ENCODE results near the gene GRK5.

Gene GRK5

DNA sequence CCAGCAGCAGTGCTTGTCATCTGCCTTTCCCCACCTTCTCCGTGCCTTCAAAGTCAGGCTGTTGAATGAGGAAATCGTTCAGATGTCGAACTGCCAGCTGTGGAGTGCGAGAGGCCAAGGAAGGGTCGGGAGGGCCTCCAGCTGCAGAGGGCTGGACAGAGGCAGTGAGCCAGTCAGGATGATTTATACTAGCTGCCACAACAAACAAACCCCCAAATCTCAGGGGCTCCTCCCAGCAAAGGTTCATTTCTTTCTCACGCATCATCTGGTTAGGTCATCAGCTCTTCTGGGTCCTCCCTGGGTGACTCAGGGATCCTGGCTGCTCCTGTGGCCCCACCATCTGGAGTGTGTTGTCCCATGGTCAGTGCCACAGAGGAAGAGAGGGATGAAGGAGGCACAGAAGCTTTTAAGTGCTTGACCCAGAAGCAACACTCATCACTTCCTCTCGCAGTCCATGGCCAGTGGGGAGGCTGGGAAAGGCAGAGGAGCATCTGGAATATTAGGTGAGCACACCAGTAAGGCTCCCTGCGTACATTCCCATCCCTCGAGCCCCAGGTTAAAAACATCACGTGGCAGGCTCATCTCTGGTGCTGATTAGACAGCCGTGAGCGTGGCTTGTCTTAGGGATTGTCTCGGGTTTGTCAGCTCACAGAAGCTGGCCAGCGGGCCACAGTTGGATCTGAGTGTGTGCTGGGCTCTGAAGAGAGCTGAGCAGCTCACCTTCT, 194.5 kb downstream of the GRK5 start:
- no peak overlapping the region for H3K4me3 ChIP-seq (ENCODE audit: low read length)
- no peaks in the 10 kb centered on the region for H3K9me3 ChIP-seq (ENCODE audit: low read length)
- H2AFZ ChIP-seq (ENCODE audit: low read depth, low read length): no peak overlapping the region
- H3K4me1 ChIP-seq (ENCODE audit: insufficient read depth, low read length): peaks cover 7% of the 10 kb centered on the region
- H3K27me3 ChIP-seq (ENCODE audit: insufficient read depth, low read length): no peaks in the 10 kb centered on the region
- no peaks in the 10 kb centered on the region for H3K36me3 ChIP-seq (ENCODE audit: insufficient read depth, low read length)

DNA sequence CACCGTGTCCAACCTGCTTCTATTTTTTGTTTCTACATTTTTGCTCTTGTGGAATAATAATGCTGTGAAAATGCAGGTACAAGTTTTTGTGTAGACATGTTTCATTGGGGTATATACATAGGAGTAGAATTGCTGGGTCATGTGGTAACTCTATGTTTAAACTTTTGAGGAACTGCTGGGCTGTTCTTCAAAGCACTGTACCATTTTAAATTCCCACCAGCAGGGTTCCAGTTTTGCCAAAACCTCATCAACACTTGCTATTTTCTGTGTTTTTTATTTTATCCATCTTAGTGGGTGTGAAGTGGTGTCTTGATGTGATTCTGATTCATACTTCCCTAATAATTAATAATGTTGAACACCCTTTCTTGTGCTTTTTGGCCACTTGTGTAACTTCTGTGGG, 196.6 kb downstream of the GRK5 start:
- H3K9me3 ChIP-seq (ENCODE audit: low read length): no peaks in the 10 kb centered on the region
- no peak overlapping the region for H3K4me3 ChIP-seq (ENCODE audit: low read length)
- H2AFZ ChIP-seq (ENCODE audit: low read depth, low read length): no peak overlapping the region
- H3K27me3 ChIP-seq (ENCODE audit: insufficient read depth, low read length): no peaks in the 10 kb centered on the region
- peaks cover 9% of the 10 kb centered on the region for H3K4me1 ChIP-seq (ENCODE audit: insufficient read depth, low read length)
- no peaks in the 10 kb centered on the region for H3K36me3 ChIP-seq (ENCODE audit: insufficient read depth, low read length)

GRCh38 chr10:119404719-119405519, 197.5 kb downstream of the GRK5 start:
- H3K4me1 ChIP-seq (ENCODE audit: insufficient read depth, low read length): peaks cover 19% of the 10 kb centered on the region
- no peak overlapping the region for H2AFZ ChIP-seq (ENCODE audit: low read depth, low read length)
- H3K36me3 ChIP-seq (ENCODE audit: insufficient read depth, low read length): no peaks in the 10 kb centered on the region
- no peak overlapping the region for H3K4me3 ChIP-seq (ENCODE audit: low read length)
- H3K27me3 ChIP-seq (ENCODE audit: insufficient read depth, low read length): no peaks in the 10 kb centered on the region
- H3K9me3 ChIP-seq (ENCODE audit: low read length): no peaks in the 10 kb centered on the region

DNA sequence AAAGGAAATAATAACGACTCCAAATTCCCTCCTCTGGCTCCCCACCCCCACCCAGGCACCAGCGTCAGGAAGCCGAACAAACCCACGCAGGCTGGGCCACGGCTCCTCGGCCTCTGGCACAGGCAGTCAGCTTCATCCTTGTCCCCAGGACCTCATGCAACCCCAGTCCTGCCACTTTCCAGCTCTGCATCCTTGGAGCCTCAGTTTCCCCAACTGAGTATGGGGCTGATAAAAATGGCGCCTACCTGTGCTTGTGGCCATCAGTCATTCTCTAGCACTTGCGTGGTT, 198.1 kb downstream of the GRK5 start:
- Histone ChIP-seq H3K36me3 (ENCODE audit: insufficient read depth, low read length) (no peaks in the 10 kb centered on the region), H2AFZ (ENCODE audit: low read depth, low read length) (no peak overlapping the region), H3K4me3 (ENCODE audit: low read length) (no peak overlapping the region), H3K9me3 (ENCODE audit: low read length) (no peaks in the 10 kb centered on the region), H3K27me3 (ENCODE audit: insufficient read depth, low read length) (no peaks in the 10 kb centered on the region), H3K4me1 (ENCODE audit: insufficient read depth, low read length) (peaks cover 24% of the 10 kb centered on the region)

DNA sequence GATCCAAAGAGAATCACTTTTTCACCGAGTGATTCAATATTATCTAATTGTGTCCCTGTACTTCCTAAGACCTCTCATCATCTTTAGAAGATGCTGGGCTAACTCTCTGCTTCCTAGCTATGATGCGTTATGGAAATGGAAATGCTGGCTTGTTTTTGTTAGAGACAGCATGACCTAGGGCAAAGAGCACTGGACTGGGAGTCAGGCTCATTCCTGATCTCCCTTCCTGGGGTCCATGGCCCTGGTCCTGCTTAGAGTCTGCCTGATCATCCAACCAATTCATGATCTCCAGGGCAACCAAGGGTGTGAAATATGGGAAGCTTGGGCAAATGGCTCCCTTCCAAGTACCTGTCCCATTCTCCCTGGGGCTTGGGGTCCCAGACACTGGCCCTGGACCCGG, 198.8 kb downstream of the GRK5 start:
- Histone ChIP-seq H3K4me3 (ENCODE audit: low read length) (no peak overlapping the region), H2AFZ (ENCODE audit: low read depth, low read length) (no peak overlapping the region), H3K4me1 (ENCODE audit: insufficient read depth, low read length) (peaks cover 29% of the 10 kb centered on the region), H3K9me3 (ENCODE audit: low read length) (no peaks in the 10 kb centered on the region), H3K27me3 (ENCODE audit: insufficient read depth, low read length) (no peaks in the 10 kb centered on the region), H3K36me3 (ENCODE audit: insufficient read depth, low read length) (no peaks in the 10 kb centered on the region)

DNA sequence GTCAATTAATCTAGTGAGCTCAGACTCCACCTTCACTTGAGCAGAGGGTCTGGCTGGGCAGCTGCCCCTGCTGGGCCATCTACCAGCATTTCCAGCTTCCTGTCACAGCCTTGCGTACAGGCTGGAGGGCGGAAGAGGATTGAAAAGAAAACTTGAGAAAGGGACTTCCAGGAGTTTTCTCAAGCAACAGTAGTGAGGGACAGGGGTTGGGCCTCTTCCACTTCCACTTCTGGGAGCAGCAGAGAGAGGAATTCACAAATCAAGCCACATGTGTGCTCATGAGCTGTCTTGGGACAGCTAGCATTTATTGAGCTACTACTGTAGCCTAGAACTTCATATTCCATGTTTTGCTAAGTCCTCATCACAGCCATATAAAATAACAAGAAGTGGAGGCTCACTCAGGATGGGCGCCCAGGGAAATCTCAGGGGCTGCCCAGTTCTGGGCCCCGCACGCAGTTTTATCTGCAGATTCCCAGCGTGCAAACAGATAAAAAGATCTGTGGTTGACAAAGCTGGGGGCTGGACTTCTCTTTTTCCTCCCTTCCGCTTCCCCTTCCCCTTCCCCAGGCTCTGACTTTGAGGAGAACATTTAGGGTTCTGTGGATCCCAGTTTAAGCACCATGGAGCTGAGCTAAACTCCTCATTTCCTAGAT, 199.4 kb downstream of the GRK5 start:
- no peak overlapping the region for H2AFZ ChIP-seq (ENCODE audit: low read depth, low read length)
- no peak overlapping the region for H3K4me3 ChIP-seq (ENCODE audit: low read length)
- H3K27me3 ChIP-seq (ENCODE audit: insufficient read depth, low read length): no peaks in the 10 kb centered on the region
- H3K4me1 ChIP-seq (ENCODE audit: insufficient read depth, low read length): peaks cover 29% of the 10 kb centered on the region
- no peaks in the 10 kb centered on the region for H3K9me3 ChIP-seq (ENCODE audit: low read length)
- H3K36me3 ChIP-seq (ENCODE audit: insufficient read depth, low read length): no peaks in the 10 kb centered on the region

- no peak overlapping the region for H2AFZ ChIP-seq (ENCODE audit: low read depth, low read length)
- no peaks in the 10 kb centered on the region for H3K27me3 ChIP-seq (ENCODE audit: insufficient read depth, low read length)
- no peak overlapping the region for H3K4me3 ChIP-seq (ENCODE audit: low read length)
- H3K36me3 ChIP-seq (ENCODE audit: insufficient read depth, low read length): no peaks in the 10 kb centered on the region
- peaks cover 29% of the 10 kb centered on the region for H3K4me1 ChIP-seq (ENCODE audit: insufficient read depth, low read length)
- H3K9me3 ChIP-seq (ENCODE audit: low read length): no peaks in the 10 kb centered on the region
Measured at GRCh38 chr10:119407254-119407777, 199.9 kb downstream of the GRK5 start.

- no peaks in the 10 kb centered on the region for H3K36me3 ChIP-seq (ENCODE audit: insufficient read depth, low read length)
- no peaks in the 10 kb centered on the region for H3K9me3 ChIP-seq (ENCODE audit: low read length)
- no peak overlapping the region for H3K4me3 ChIP-seq (ENCODE audit: low read length)
- no peaks in the 10 kb centered on the region for H3K27me3 ChIP-seq (ENCODE audit: insufficient read depth, low read length)
- no peak overlapping the region for H2AFZ ChIP-seq (ENCODE audit: low read depth, low read length)
- peaks cover 29% of the 10 kb centered on the region for H3K4me1 ChIP-seq (ENCODE audit: insufficient read depth, low read length)
Measured at GRCh38 chr10:119408072-119408471, 200.7 kb downstream of the GRK5 start.

GRCh38 chr10:119408969-119409371, 201.6 kb downstream of the GRK5 start:
- Histone ChIP-seq H3K4me3 (ENCODE audit: low read length) (no peak overlapping the region), H3K27me3 (ENCODE audit: insufficient read depth, low read length) (no peaks in the 10 kb centered on the region)

DNA sequence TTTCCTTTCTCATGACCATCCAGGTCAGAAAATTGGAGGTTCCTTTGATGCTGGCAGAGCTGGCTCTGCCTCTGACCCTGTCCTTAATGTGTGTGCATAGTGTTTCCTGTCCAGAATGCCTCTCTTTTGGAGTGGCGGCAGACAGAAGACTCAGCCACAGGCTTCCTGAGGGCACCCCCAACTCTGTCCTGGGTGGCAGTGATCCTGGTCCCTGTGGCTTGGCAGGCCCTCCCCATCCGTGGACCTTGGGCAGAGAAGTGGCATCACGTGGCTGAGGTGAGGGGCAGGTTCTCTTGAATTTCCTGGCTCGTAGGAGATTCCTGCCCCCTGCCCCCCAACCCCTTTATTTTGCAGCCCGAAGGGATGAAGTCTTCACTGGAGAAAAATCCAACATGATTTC, 202.0 kb downstream of the GRK5 start:
- Histone ChIP-seq H2AFZ (ENCODE audit: low read depth, low read length) (no peak overlapping the region), H3K36me3 (ENCODE audit: insufficient read depth, low read length) (no peaks in the 10 kb centered on the region), H3K9me3 (ENCODE audit: low read length) (no peaks in the 10 kb centered on the region), H3K27me3 (ENCODE audit: insufficient read depth, low read length) (no peaks in the 10 kb centered on the region), H3K4me1 (ENCODE audit: insufficient read depth, low read length) (peaks cover 29% of the 10 kb centered on the region), H3K4me3 (ENCODE audit: low read length) (no peak overlapping the region)

More at GRCh38 chr10:119408969-119409371, 201.6 kb downstream of the GRK5 start:
- H3K36me3 ChIP-seq (ENCODE audit: insufficient read depth, low read length): no peaks in the 10 kb centered on the region
- H2AFZ ChIP-seq (ENCODE audit: low read depth, low read length): no peak overlapping the region
- H3K4me1 ChIP-seq (ENCODE audit: insufficient read depth, low read length): peaks cover 29% of the 10 kb centered on the region
- no peaks in the 10 kb centered on the region for H3K9me3 ChIP-seq (ENCODE audit: low read length)

DNA sequence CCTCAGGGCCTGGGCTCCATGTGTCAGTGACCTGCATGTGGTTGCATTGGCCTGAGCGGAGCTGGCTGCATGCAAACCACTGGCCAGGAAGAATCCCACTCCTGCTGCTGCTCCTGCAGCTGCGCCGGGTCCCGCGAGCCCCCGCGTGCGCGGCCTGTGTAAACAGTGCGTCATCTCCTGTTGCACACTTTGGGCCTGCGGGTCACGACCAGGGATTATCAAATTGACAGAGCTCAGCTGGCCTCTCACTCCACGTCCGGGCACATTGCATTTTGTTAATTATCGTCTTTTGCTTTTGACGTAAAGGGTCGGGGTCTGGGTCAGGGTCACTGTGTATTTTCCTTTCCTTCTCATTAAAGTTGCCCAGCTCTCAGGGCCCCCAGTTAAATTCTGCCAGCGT, 202.5 kb downstream of the GRK5 start:
- no peaks in the 10 kb centered on the region for H3K27me3 ChIP-seq (ENCODE audit: insufficient read depth, low read length)
- H2AFZ ChIP-seq (ENCODE audit: low read depth, low read length): peak overlapping the region; percentile 17
- peaks cover 29% of the 10 kb centered on the region for H3K4me1 ChIP-seq (ENCODE audit: insufficient read depth, low read length)
- H3K9me3 ChIP-seq (ENCODE audit: low read length): no peaks in the 10 kb centered on the region
- peak overlapping the region; percentile 30 for H3K4me3 ChIP-seq (ENCODE audit: low read length)
- H3K36me3 ChIP-seq (ENCODE audit: insufficient read depth, low read length): no peaks in the 10 kb centered on the region

DNA sequence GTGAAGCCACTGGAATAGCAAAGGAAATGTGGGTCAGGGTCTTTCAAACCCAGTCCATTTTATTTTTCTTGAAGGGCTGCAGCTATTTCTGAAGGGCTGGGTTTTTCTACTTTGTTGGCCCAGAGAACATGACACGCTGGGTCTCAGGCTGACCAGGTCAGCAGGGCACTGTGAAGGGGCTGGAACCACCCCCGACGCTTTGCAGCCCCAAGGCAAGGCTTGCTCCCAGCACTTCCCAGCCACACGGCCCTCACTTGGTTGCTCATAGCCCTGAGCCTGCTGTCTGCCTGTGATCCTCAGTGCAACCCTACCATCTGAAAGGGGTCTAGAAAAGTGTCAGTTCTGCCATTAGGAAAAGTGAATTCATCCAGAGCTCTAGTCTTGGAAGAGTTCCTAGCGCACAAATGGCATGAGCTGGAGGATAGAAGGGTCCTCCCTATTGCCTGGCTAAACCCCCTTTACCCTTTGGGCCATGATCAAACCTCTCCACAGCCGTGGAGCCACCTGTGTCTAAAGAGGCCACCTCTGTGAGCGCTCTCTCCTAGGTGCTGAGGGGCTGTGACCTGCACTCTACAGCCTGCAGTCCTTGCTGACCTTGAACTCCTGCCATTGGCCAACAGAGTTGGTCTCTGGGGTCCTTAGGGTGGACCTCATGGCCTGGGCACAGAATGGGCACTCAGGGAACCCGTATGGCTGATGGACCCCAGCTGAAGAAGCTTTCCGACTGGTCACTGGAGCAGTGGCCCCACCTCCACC, 203.2 kb downstream of the GRK5 start:
- Histone ChIP-seq H2AFZ (ENCODE audit: low read depth, low read length) (no peak overlapping the region), H3K36me3 (ENCODE audit: insufficient read depth, low read length) (no peaks in the 10 kb centered on the region), H3K9me3 (ENCODE audit: low read length) (no peaks in the 10 kb centered on the region), H3K27me3 (ENCODE audit: insufficient read depth, low read length) (no peaks in the 10 kb centered on the region), H3K4me3 (ENCODE audit: low read length) (peak overlapping the region; percentile 30), H3K4me1 (ENCODE audit: insufficient read depth, low read length) (peaks cover 23% of the 10 kb centered on the region)
